ENCODE measurements around the gene SOHLH2. TPM values are rescaled to one million over a fixed set of nuclear protein-coding genes. Genes with fewer than 3 reads are reported as not detected.

The SOHLH2 gene
- total RNA-seq, 1 experiment from 2014 or later, result 0.64 TPM

- DNase-seq (ENCODE audit: extremely low read depth, low read depth), result no peak
Observed at GRCh38 chr13:36190771-36191170, 23.6 kb downstream of the SOHLH2 start.

GRCh38 chr13:36188441-36188840 is 25.9 kb downstream of the SOHLH2 start:
- no peak for DNase-seq (ENCODE audit: extremely low read depth, low read depth)

- DNase-seq (ENCODE audit: extremely low read depth, low read depth), result no peak
Observed at GRCh38 chr13:36183901-36184300, 30.5 kb downstream of the SOHLH2 start.

GRCh38 chr13:36175621-36176020 is 38.7 kb downstream of the SOHLH2 start:
- DNase-seq (ENCODE audit: extremely low read depth, low read depth), result no peak

- DNase-seq (ENCODE audit: extremely low read depth, low read depth), result no peak
Observed at GRCh38 chr13:36174923-36175322, 39.4 kb downstream of the SOHLH2 start.

- DNase-seq (ENCODE audit: extremely low read depth, low read depth), result no peak
Observed at GRCh38 chr13:36173571-36174322, 40.6 kb downstream of the SOHLH2 start.

GRCh38 chr13:36166046-36166445 is 48.3 kb downstream of the SOHLH2 start:
- DNase-seq (ENCODE audit: extremely low read depth, low read depth), result no peak

GRCh38 chr13:36163809-36164308 is 50.5 kb downstream of the SOHLH2 start:
- DNase-seq (ENCODE audit: extremely low read depth, low read depth), result no peak

- DNase-seq (ENCODE audit: extremely low read depth, low read depth), result no peak
Observed at GRCh38 chr13:36163286-36163685, 51.1 kb downstream of the SOHLH2 start.

GRCh38 chr13:36160297-36160696 is 54.1 kb downstream of the SOHLH2 start:
- no peak for DNase-seq (ENCODE audit: extremely low read depth, low read depth)

- no peak for DNase-seq (ENCODE audit: extremely low read depth, low read depth)
Observed at GRCh38 chr13:36158611-36159010, 55.7 kb downstream of the SOHLH2 start.

GRCh38 chr13:36157480-36157879 is 56.9 kb downstream of the SOHLH2 start:
- no peak for DNase-seq (ENCODE audit: extremely low read depth, low read depth)

- no peak for DNase-seq (ENCODE audit: extremely low read depth, low read depth)
Observed at GRCh38 chr13:36154567-36155291, 59.6 kb downstream of the SOHLH2 start.

GRCh38 chr13:36151591-36151990 is 62.8 kb downstream of the SOHLH2 start:
- no peak for DNase-seq (ENCODE audit: extremely low read depth, low read depth)

GRCh38 chr13:36148446-36148845 is 65.9 kb downstream of the SOHLH2 start:
- no peak for DNase-seq (ENCODE audit: extremely low read depth, low read depth)

GRCh38 chr13:36147330-36147729 is 67.0 kb downstream of the SOHLH2 start:
- DNase-seq (ENCODE audit: extremely low read depth, low read depth), result no peak

- no peak for DNase-seq (ENCODE audit: extremely low read depth, low read depth)
Observed at GRCh38 chr13:36146511-36147269, 67.7 kb downstream of the SOHLH2 start.

- DNase-seq (ENCODE audit: extremely low read depth, low read depth), result no peak
Observed at GRCh38 chr13:36143738-36144137, 70.6 kb downstream of the SOHLH2 start.

GRCh38 chr13:36142735-36143134 is 71.6 kb downstream of the SOHLH2 start:
- no peak for DNase-seq (ENCODE audit: extremely low read depth, low read depth)

- no peak for DNase-seq (ENCODE audit: extremely low read depth, low read depth)
Observed at GRCh38 chr13:36135876-36136275, 78.5 kb downstream of the SOHLH2 start.

GRCh38 chr13:36134632-36135031 is 79.7 kb downstream of the SOHLH2 start:
- no peak for DNase-seq (ENCODE audit: extremely low read depth, low read depth)
